GM12878 (cell line): ENCODE measurements around the gene CAMTA2.

Experiments used
- BMI1 ChIP-seq: fragments of 450-650 bp; IDR thresholded peaks from 2 replicates; pipeline ENCODE4 v1.6.1; 2016; ENCODE audit warnings: mild to moderate bottlenecking, moderate library complexity, borderline replicate concordance
- EGR1 ChIP-seq, 2 experiments: IDR thresholded peaks; 1 replicate in 1 of 2; 2 replicates in 1 of 2; pipeline ENCODE4 v1.6.1; 2011 to 2012; ENCODE audit warnings: low read depth in 2 of 2, low read length in 2 of 2, borderline replicate concordance in 1 of 2, mild to moderate bottlenecking in 1 of 2, moderate library complexity in 1 of 2
- EP300 ChIP-seq, 2 experiments: fragments of 150-350 bp in 1 of 2; IDR thresholded peaks; 2 replicates each; pipeline ENCODE4 v1.6.1; 2011 to 2012; ENCODE audit warnings: low read depth in 2 of 2, low read length in 2 of 2, borderline replicate concordance in 1 of 2, improper control_type of control experiment in 1 of 2, inconsistent platforms in 1 of 2; ENCODE audit not compliant: control insufficient read depth in 1 of 2
- FOS ChIP-seq: IDR thresholded peaks from 3 replicates; pipeline ENCODE4 v1.6.1; 2011; ENCODE audit warnings: borderline replicate concordance; ENCODE audit not compliant: insufficient read length; ENCODE audit errors: extremely low read depth
- FOXK2 ChIP-seq: fragments of 450-650 bp; IDR thresholded peaks from 2 replicates; pipeline ENCODE4 v1.6.1; 2017; ENCODE audit warnings: mild to moderate bottlenecking, moderate library complexity
- NBN ChIP-seq: fragments of 450-650 bp; IDR thresholded peaks from 2 replicates; pipeline ENCODE4 v1.6.1; 2016
- POLR2A ChIP-seq: IDR thresholded peaks from 2 replicates; pipeline ENCODE4 v1.6.1; 2011; ENCODE audit warnings: low read depth, mild to moderate bottlenecking, low read length
- POLR2AphosphoS5 ChIP-seq: IDR thresholded peaks from 2 replicates; pipeline ENCODE4 v1.6.1; 2011; ENCODE audit warnings: mild to moderate bottlenecking, low read length, inconsistent platforms
- RAD21 ChIP-seq: IDR thresholded peaks from 2 replicates; pipeline ENCODE4 v1.6.1; 2011; ENCODE audit warnings: mild to moderate bottlenecking, low read depth, low read length, moderate library complexity; ENCODE audit not compliant: insufficient read depth
- SP1 ChIP-seq: IDR thresholded peaks from one replicate; pipeline ENCODE4 v1.6.1; 2011; ENCODE audit warnings: low read depth, low read length
- TF ChIP-seq, protein P1 (sequence below): IDR thresholded peaks from 2 replicates; pipeline ENCODE4 v1.6.1; 2012; ENCODE audit warnings: low read length, inconsistent platforms
- TF ChIP-seq, protein P2 (sequence below), 3 experiments: IDR thresholded peaks in 2 of 3; conservative IDR thresholded peaks in 1 of 3; 2 replicates each; pipeline ENCODE4 v1.5.1; 2011; ENCODE audit warnings: low read depth in 3 of 3, low read length in 3 of 3, mild to moderate bottlenecking in 3 of 3, control low read depth in 2 of 3, moderate library complexity in 2 of 3, inconsistent platforms in 1 of 3, mixed read lengths in 1 of 3; ENCODE audit not compliant: control insufficient read depth in 2 of 3, insufficient read depth in 1 of 3; ENCODE audit errors: extremely low read depth in 1 of 3

DNA sequence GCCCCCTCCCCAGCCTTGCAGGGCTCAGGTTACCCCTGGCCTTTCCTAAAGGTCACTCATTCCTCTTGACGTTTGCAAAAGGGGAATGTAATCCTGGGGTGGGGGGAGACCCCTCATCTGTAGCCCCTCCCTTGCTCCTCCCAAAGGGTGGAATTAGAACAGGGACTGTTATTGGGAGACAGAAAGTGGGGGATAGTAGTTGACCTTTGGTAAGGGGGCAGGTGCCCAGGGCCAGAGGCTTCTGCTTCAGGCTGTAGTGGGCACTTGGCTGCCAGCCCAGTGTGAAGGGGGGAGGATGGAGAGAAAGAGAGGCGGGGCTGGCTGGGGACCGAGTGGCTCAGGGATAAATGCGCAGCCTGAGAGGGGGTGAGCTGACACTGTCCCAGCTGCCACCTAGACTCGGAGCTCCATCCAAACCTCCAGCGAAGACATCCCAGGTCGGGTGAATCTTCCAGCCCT lies 36.7 kb downstream of the CAMTA2 start, which contains the start of gene ENO3:
- TF ChIP-seq SP1: no peak
- no peak for TF ChIP-seq FOXK2
- TF ChIP-seq RAD21: no peak
- no peak for TF ChIP-seq BMI1
- no peak for TF ChIP-seq POLR2AphosphoS5
- TF ChIP-seq, protein P1, sequence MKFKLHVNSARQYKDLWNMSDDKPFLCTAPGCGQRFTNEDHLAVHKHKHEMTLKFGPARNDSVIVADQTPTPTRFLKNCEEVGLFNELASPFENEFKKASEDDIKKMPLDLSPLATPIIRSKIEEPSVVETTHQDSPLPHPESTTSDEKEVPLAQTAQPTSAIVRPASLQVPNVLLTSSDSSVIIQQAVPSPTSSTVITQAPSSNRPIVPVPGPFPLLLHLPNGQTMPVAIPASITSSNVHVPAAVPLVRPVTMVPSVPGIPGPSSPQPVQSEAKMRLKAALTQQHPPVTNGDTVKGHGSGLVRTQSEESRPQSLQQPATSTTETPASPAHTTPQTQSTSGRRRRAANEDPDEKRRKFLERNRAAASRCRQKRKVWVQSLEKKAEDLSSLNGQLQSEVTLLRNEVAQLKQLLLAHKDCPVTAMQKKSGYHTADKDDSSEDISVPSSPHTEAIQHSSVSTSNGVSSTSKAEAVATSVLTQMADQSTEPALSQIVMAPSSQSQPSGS: no peak
- no peak for TF ChIP-seq FOS
- TF ChIP-seq, protein P2, sequence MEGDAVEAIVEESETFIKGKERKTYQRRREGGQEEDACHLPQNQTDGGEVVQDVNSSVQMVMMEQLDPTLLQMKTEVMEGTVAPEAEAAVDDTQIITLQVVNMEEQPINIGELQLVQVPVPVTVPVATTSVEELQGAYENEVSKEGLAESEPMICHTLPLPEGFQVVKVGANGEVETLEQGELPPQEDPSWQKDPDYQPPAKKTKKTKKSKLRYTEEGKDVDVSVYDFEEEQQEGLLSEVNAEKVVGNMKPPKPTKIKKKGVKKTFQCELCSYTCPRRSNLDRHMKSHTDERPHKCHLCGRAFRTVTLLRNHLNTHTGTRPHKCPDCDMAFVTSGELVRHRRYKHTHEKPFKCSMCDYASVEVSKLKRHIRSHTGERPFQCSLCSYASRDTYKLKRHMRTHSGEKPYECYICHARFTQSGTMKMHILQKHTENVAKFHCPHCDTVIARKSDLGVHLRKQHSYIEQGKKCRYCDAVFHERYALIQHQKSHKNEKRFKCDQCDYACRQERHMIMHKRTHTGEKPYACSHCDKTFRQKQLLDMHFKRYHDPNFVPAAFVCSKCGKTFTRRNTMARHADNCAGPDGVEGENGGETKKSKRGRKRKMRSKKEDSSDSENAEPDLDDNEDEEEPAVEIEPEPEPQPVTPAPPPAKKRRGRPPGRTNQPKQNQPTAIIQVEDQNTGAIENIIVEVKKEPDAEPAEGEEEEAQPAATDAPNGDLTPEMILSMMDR (IDR thresholded peaks at IDR 0.05 in 2 of 3, conservative IDR thresholded peaks at IDR 0.05 in 1 of 3; ENCODE audit: control insufficient read depth in 2 of 3, extremely low read depth in 1 of 3, insufficient read depth in 1 of 3, low read depth in 3 of 3, low read length in 3 of 3): no peak
- no peak for TF ChIP-seq POLR2A
- TF ChIP-seq EP300 (IDR thresholded peaks at IDR 0.05; ENCODE audit: borderline replicate concordance in 1 of 2, control insufficient read depth in 1 of 2, low read depth in 2 of 2, low read length in 2 of 2): no peak
- TF ChIP-seq NBN: no peak
- TF ChIP-seq EGR1 (IDR thresholded peaks at IDR 0.05; ENCODE audit: borderline replicate concordance in 1 of 2, low read depth in 2 of 2, low read length in 2 of 2): no peak
